22Rv1 (cell line): ENCODE measurements around the gene CRYZL1.

ENCODE experiments used
- CTCF ChIP-seq: fragments of 450-650 bp; IDR thresholded peaks from 2 replicates; pipeline ENCODE4 v1.5.1; 2017; ENCODE audit warnings: mild to moderate bottlenecking
- ZFX ChIP-seq: fragments of 450-650 bp; IDR thresholded peaks from 2 replicates; pipeline ENCODE4 v1.6.1; 2017; ENCODE audit warnings: antibody characterized with exemption, borderline replicate concordance

GRCh38 chr21:33673473-33673872 is 31.9 kb upstream of the CRYZL1 start:
- TF ChIP-seq CTCF (no peak), ZFX (no peak)
